PC-9 (cell line): Measurements from ENCODE around the gene ELMOD1. TPM values are rescaled to one million over a fixed set of nuclear protein-coding genes. Genes with fewer than 3 reads are reported as not detected.

Experiments used
- BruUV-seq: library from RNA; stranded (reverse); fragments of 400-500 nt; replicated peaks from 2 replicates; lab custom pipeline; 2021; lab: Mats Ljungman, UMichigan
- CTCF ChIA-PET: fragments of 300-600 bp; sonication (Branson Sonifier 250); formaldehyde crosslinking; loops from one replicate; lab custom pipeline; 2022; ENCODE audit warnings: antibody characterized with exemption; lab: Charles Lee
- POLR2A ChIA-PET: fragments of 300-600 bp; sonication (Branson Sonifier 250); formaldehyde crosslinking; loops from one replicate; lab custom pipeline; 2022; ENCODE audit warnings: antibody characterized with exemption; ENCODE audit not compliant: unreplicated experiment; lab: Charles Lee
- DNase-seq, 2 experiments: peaks; one replicate each; pipeline versions ENCODE4 v3.0.0 to v3.0.0-alpha.2; 2015 to 2022; ENCODE audit warnings: mixed read lengths in 1 of 2
- H2AFZ ChIP-seq: fragments of 200-600 bp; sonication (generic); 2 replicates; pipeline ENCODE4 v1.8.1; 2017; ENCODE audit warnings: antibody characterized with exemption
- H3F3A ChIP-seq: fragments of 200-600 bp; sonication (generic); 2 replicates; pipeline ENCODE4 v1.8.1; 2017; ENCODE audit warnings: antibody characterized with exemption, mild to moderate bottlenecking, low read depth; ENCODE audit not compliant: insufficient read depth
- H3K27ac ChIP-seq: fragments of 200-600 bp; sonication (generic); 2 replicates; pipeline ENCODE4 v1.6.1; 2016; ENCODE audit warnings: mixed run types
- H3K27me3 ChIP-seq: fragments of 200-600 bp; sonication (generic); 2 replicates; pipeline ENCODE4 v1.6.1; 2016; ENCODE audit warnings: low read depth, mixed run types; ENCODE audit not compliant: insufficient read depth
- H3K36me3 ChIP-seq: fragments of 200-600 bp; sonication (generic); 2 replicates; pipeline ENCODE4 v1.6.1; 2016; ENCODE audit warnings: low read depth, mixed run types
- H3K4me1 ChIP-seq: fragments of 200-600 bp; sonication (generic); replicated peaks from 2 replicates; pipeline ENCODE4 v1.6.1; 2016; ENCODE audit warnings: mixed run types; ENCODE audit not compliant: insufficient read depth
- H3K4me2 ChIP-seq: fragments of 200-600 bp; sonication (generic); 2 replicates; pipeline ENCODE4 v1.6.1; 2017; ENCODE audit warnings: mixed run types
- H3K4me3 ChIP-seq: fragments of 200-600 bp; sonication (generic); 2 replicates; pipeline ENCODE4 v1.6.1; 2016; ENCODE audit warnings: mixed run types
- H3K79me2 ChIP-seq: fragments of 200-600 bp; sonication (generic); 2 replicates; pipeline ENCODE4 v1.6.1; 2017; ENCODE audit warnings: low read depth, mixed run types
- H3K9me2 ChIP-seq: fragments of 200-600 bp; sonication (generic); 2 replicates; pipeline ENCODE4 v1.8.1; 2017; ENCODE audit warnings: mild to moderate bottlenecking; ENCODE audit not compliant: insufficient read depth
- H3K9me3 ChIP-seq: fragments of 200-600 bp; sonication (generic); 2 replicates; pipeline ENCODE4 v1.8.1; 2016; ENCODE audit warnings: low read depth; ENCODE audit not compliant: insufficient read depth
- H4K20me1 ChIP-seq: fragments of 200-600 bp; sonication (generic); 2 replicates; pipeline ENCODE4 v1.8.1; 2017; ENCODE audit not compliant: insufficient read depth
- EZH2 ChIP-seq: fragments of 200-600 bp; sonication (generic); IDR thresholded peaks from 2 replicates; pipeline ENCODE4 v1.8.0; 2017; ENCODE audit warnings: antibody characterized with exemption, low read depth
- intact Hi-C: fragments of 100-400 bp; cut with micrococcal nuclease; formaldehyde crosslinking; loops from one replicate; pipeline ENCODE4 v1.10.0; 2022; ENCODE audit not compliant: unreplicated experiment
- total RNA-seq: library from RNA; stranded (reverse); gene quantifications from 2 replicates; pipeline ENCODE4 v1.2.3, GENCODE V29; 2021
- TF ChIP-seq, protein P1 (sequence below): fragments of 200-600 bp; sonication (generic); conservative IDR thresholded peaks from 2 replicates; pipeline ENCODE4 v1.6.1; 2017; ENCODE audit warnings: mixed run types, antibody characterized with exemption, mild to moderate bottlenecking, moderate library complexity

Gene ELMOD1
- total RNA-seq, 1 experiment from 2014 or later = not detected

DNA sequence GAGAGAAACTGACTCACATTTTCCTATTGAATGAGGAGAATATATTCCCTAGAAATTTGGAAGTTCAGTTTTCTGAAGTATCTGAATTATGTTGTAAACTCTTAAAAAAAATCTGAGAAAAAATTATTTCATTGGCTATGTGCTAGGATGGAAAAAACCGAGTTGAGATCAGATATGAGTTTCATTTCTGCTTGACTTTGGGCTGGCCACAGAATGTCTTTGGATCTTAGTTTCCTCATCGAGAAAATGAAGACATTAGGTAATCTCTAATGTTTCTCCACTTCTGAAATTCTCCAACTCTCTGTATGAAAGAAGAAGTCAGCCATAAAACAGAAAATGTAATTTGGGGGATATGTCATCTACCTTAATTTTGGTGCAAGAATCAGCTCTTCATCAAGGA, 92.1 kb downstream of the ELMOD1 start:
- H3F3A ChIP-seq = no peaks in the 10 kb centered on the region
- H3K4me2 ChIP-seq = no peak overlapping the region
- no peaks in the 10 kb centered on the region for H3K4me1 ChIP-seq
- H3K79me2 ChIP-seq = no peaks in the 10 kb centered on the region
- BruUV-seq = no TSS peak
- H3K27me3 ChIP-seq = no peaks in the 10 kb centered on the region
- H3K4me3 ChIP-seq = no peak overlapping the region
- CTCF ChIA-PET = no interaction called here
- intact Hi-C loops = no loop called here
- H3K36me3 ChIP-seq = no peaks in the 10 kb centered on the region
- no peak for TF ChIP-seq EZH2
- TF ChIP-seq, protein P1, sequence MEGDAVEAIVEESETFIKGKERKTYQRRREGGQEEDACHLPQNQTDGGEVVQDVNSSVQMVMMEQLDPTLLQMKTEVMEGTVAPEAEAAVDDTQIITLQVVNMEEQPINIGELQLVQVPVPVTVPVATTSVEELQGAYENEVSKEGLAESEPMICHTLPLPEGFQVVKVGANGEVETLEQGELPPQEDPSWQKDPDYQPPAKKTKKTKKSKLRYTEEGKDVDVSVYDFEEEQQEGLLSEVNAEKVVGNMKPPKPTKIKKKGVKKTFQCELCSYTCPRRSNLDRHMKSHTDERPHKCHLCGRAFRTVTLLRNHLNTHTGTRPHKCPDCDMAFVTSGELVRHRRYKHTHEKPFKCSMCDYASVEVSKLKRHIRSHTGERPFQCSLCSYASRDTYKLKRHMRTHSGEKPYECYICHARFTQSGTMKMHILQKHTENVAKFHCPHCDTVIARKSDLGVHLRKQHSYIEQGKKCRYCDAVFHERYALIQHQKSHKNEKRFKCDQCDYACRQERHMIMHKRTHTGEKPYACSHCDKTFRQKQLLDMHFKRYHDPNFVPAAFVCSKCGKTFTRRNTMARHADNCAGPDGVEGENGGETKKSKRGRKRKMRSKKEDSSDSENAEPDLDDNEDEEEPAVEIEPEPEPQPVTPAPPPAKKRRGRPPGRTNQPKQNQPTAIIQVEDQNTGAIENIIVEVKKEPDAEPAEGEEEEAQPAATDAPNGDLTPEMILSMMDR = no peak
- POLR2A ChIA-PET = no interaction called here
- H3K27ac ChIP-seq = no peak overlapping the region
- no peak overlapping the region for H2AFZ ChIP-seq
- H3K9me3 ChIP-seq = peaks cover 4% of the 10 kb centered on the region; the same call in 1 of the 2 replicates
- no peak for DNase-seq
- no peaks in the 10 kb centered on the region for H3K9me2 ChIP-seq
- H4K20me1 ChIP-seq = no peaks in the 10 kb centered on the region

DNA sequence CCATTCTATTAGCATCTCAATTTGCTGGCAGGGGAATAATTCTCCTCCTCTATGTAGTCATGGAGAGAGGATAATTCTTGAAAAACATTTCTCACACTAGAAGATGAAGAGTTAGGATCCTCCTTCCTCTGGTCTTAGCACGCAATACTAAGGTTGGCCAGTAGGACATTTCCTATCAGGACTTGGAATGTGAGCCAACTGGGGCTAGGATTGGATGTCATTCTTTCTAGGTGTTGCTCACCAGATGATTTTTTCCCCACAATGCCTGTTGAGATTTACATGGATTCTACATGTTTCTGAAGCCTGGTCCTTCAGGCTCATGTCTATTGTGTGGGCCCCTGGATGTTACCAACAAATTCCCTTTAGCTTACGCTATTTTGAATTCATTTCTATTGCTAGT, 92.9 kb downstream of the ELMOD1 start:
- no peak for DNase-seq
- no peaks in the 10 kb centered on the region for H3K4me1 ChIP-seq
- no peaks in the 10 kb centered on the region for H3K36me3 ChIP-seq
- H3K4me2 ChIP-seq = no peak overlapping the region
- POLR2A ChIA-PET = no interaction called here
- H2AFZ ChIP-seq = no peak overlapping the region
- CTCF ChIA-PET = no interaction called here
- no peaks in the 10 kb centered on the region for H3K79me2 ChIP-seq
- intact Hi-C loops = no loop called here
- no peak overlapping the region for H3K4me3 ChIP-seq
- peaks cover 4% of the 10 kb centered on the region; the same call in 1 of the 2 replicates for H3K9me3 ChIP-seq
- H3F3A ChIP-seq = no peaks in the 10 kb centered on the region
- no TSS peak for BruUV-seq
- no peaks in the 10 kb centered on the region for H3K9me2 ChIP-seq
- H3K27me3 ChIP-seq = no peaks in the 10 kb centered on the region
- H3K27ac ChIP-seq = no peak overlapping the region
- no peaks in the 10 kb centered on the region for H4K20me1 ChIP-seq
- TF ChIP-seq, protein P1 = peak; percentile 62
- no peak for TF ChIP-seq EZH2

DNA sequence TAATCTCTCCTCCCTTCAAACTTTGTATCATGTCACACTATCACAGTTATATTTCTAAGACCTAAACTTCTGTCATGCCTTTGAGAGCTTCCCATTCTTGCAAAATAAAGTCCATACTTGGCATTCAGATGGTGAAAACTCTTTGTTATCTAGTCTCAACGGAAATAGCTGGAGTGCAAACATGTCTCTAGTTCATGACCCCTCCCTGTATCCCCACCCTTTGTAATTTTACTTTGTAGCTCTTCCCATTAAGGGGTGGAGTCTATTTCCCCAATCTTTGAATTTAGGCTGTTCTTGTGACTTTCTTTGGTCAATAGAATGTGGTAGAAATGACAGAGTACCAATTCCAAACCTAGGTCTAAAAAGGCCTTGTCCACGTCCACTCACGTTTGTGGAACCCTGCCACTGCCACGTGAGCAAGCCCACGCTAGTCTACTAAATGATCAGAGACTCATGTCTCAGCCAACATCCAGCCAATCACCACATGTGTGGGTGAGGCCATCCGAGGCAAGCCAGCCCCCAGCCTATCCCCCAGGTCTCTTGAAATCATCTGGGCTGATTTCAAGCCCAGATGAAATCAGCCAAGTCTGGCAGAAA, 97.5 kb downstream of the ELMOD1 start:
- Histone ChIP-seq H3K9me3 (no peaks in the 10 kb centered on the region), H3K9me2 (no peaks in the 10 kb centered on the region), H3F3A (no peaks in the 10 kb centered on the region), H3K4me2 (no peak overlapping the region), H3K27ac (no peak overlapping the region), H2AFZ (no peak overlapping the region), H3K27me3 (no peaks in the 10 kb centered on the region), H3K4me3 (no peak overlapping the region), H3K79me2 (no peaks in the 10 kb centered on the region), H3K36me3 (no peaks in the 10 kb centered on the region), H4K20me1 (no peaks in the 10 kb centered on the region), H3K4me1 (no peaks in the 10 kb centered on the region)
- ChIA-PET POLR2A (no interaction called here), CTCF (interaction anchor here (0.9 to 1.2 kb wide), 3 partner anchors 111 to 139 kb away, joined by 3 to 8 read pairs (median 4); no protein-coding TSS in a partner anchor)
- BruUV-seq = no TSS peak
- no peak for TF ChIP-seq EZH2
- TF ChIP-seq, protein P1 = no peak
- DNase-seq = no peak
- intact Hi-C loops = no loop called here
